Activated B cell treated with CpG ODN at 0.5 μM for 24 hours (primary cell): Measurements from ENCODE around the gene CSN2. TPM values are rescaled to one million over a fixed set of nuclear protein-coding genes. Genes with fewer than 3 reads are reported as not detected.

Experiments used
- ATAC-seq: fragments of 200-7000 bp; cut with Tn5 transposase; one replicate; pipeline ENCODE4 v1.10.0; 2021; ENCODE audit warnings: low read depth, mild to moderate bottlenecking, moderate library complexity
- CTCF ChIA-PET: fragments of 350-600 bp; sonication (Branson Sonifier 250); formaldehyde crosslinking; loops from one replicate; lab custom pipeline; 2021; ENCODE audit warnings: antibody characterized with exemption; lab: Charles Lee
- POLR2A ChIA-PET: fragments of 350-600 bp; sonication (Branson Sonifier 250); formaldehyde crosslinking; loops from one replicate; lab custom pipeline; 2021; ENCODE audit warnings: antibody characterized with exemption; lab: Charles Lee
- DNase-seq: peaks from one replicate; pipeline ENCODE4 v3.0.0; 2022
- H3K27ac Mint-ChIP-seq: one replicate; pipeline ENCODE4 v1.8.0; 2020; ENCODE audit warnings: mixed read lengths
- H3K27me3 Mint-ChIP-seq: one replicate; pipeline ENCODE4 v1.8.0; 2021; ENCODE audit warnings: mixed read lengths
- H3K36me3 Mint-ChIP-seq: one replicate; pipeline ENCODE4 v1.8.0; 2021; ENCODE audit warnings: low read depth, mixed read lengths
- H3K4me1 Mint-ChIP-seq: one replicate; pipeline ENCODE4 v1.8.0; 2021; ENCODE audit warnings: mixed read lengths
- H3K4me3 Mint-ChIP-seq: one replicate; pipeline ENCODE4 v1.8.0; 2020; ENCODE audit warnings: mild to moderate bottlenecking, mixed read lengths
- H3K9me3 Mint-ChIP-seq: one replicate; pipeline ENCODE4 v1.8.0; 2020; ENCODE audit warnings: mixed read lengths
- CTCF ChIP-seq: fragments of 200-600 bp; IDR thresholded peaks from one replicate; pipeline ENCODE4 v1.8.0; 2022; ENCODE audit warnings: antibody characterized with exemption, mild to moderate bottlenecking
- intact Hi-C: fragments of 100-400 bp; cut with micrococcal nuclease; formaldehyde crosslinking; loops from one replicate; pipeline ENCODE4 v1.15.1; 2024
- total RNA-seq: library from RNA; stranded (reverse); gene quantifications from 2 replicates; pipeline ENCODE4 v1.2.3, GENCODE V29; 2022

CSN2 gene
- total RNA-seq, 1 donor from 2014 or later = not detected

GRCh38 chr4:69977582-69977981 lies 12.1 kb upstream of the CSN2 start:
- Mint-ChIP-seq H3K4me3 (no peak overlapping the region), H3K27me3 (no peaks in the 10 kb centered on the region), H3K4me1 (no peaks in the 10 kb centered on the region), H3K36me3 (no peaks in the 10 kb centered on the region), H3K27ac (no peak overlapping the region), H3K9me3 (no peaks in the 10 kb centered on the region)
- ChIA-PET POLR2A (no interaction called here), CTCF (no interaction called here)
- intact Hi-C loops = no loop called here
- DNase-seq (no peak), ATAC-seq (no peak)
- TF ChIP-seq CTCF = no peak

GRCh38 chr4:69974631-69975030 lies 9.1 kb upstream of the CSN2 start:
- Mint-ChIP-seq H3K4me1 (no peaks in the 10 kb centered on the region), H3K4me3 (no peak overlapping the region), H3K36me3 (no peaks in the 10 kb centered on the region), H3K27ac (no peak overlapping the region), H3K9me3 (no peaks in the 10 kb centered on the region), H3K27me3 (no peaks in the 10 kb centered on the region)
- ATAC-seq = no peak
- no peak for DNase-seq
- CTCF ChIA-PET = no interaction called here
- intact Hi-C loops = no loop called here
- TF ChIP-seq CTCF = no peak
- POLR2A ChIA-PET = no interaction called here

- ChIA-PET POLR2A (no interaction called here), CTCF (no interaction called here)
- ATAC-seq (no peak), DNase-seq (no peak)
- Mint-ChIP-seq H3K27me3 (no peaks in the 10 kb centered on the region), H3K27ac (no peak overlapping the region), H3K4me1 (no peaks in the 10 kb centered on the region), H3K4me3 (no peak overlapping the region), H3K9me3 (no peaks in the 10 kb centered on the region), H3K36me3 (no peaks in the 10 kb centered on the region)
- TF ChIP-seq CTCF = no peak
- intact Hi-C loops = no loop called here
Measured at GRCh38 chr4:69970071-69970470, 4.5 kb upstream of the CSN2 start.

GRCh38 chr4:69957209-69957608 lies 8.3 kb downstream of the CSN2 start:
- H3K27ac Mint-ChIP-seq = no peak overlapping the region
- ChIA-PET CTCF (no interaction called here), POLR2A (no interaction called here)
- intact Hi-C loops = no loop called here
- no peaks in the 10 kb centered on the region for H3K36me3 Mint-ChIP-seq
- H3K9me3 Mint-ChIP-seq = no peaks in the 10 kb centered on the region
- no peak for ATAC-seq
- TF ChIP-seq CTCF = no peak
- H3K4me3 Mint-ChIP-seq = no peak overlapping the region
- no peak for DNase-seq
- no peaks in the 10 kb centered on the region for H3K4me1 Mint-ChIP-seq
- no peaks in the 10 kb centered on the region for H3K27me3 Mint-ChIP-seq

GRCh38 chr4:69951602-69952001 lies 13.9 kb downstream of the CSN2 start:
- ChIA-PET CTCF (no interaction called here), POLR2A (no interaction called here)
- no peak for DNase-seq
- Mint-ChIP-seq H3K9me3 (peaks cover 5% of the 10 kb centered on the region), H3K36me3 (no peaks in the 10 kb centered on the region), H3K4me3 (no peak overlapping the region), H3K27me3 (no peaks in the 10 kb centered on the region), H3K27ac (no peak overlapping the region), H3K4me1 (no peaks in the 10 kb centered on the region)
- no peak for ATAC-seq
- intact Hi-C loops = no loop called here
- TF ChIP-seq CTCF = no peak
